ENCODE measurements around the gene MCU.

MCU gene

DNA sequence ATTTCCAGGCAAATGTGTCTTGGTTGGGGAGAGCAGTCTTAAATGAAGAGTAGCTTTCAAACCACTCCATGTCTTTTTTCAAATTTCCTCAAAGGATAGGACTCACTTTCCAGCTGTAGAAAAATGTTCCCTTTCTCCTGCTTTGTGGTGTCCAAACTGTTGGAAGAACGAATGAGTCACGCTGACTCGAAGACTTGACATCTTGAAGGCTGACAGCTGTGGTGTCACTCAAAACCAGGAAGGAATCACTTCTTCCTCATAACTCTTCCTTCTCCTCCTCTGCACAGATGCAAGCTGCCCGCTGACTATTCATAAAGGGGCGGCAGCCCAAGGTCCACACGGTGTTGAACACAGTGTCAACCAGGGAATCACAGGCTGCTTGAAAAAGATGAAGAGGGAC, 243.4 kb downstream of the MCU start:
- DNase-seq (ENCODE audit: low read depth in 1 of 2, low spot score in 1 of 2): no peak

Measured in activated T-helper 1 cell treated with anti-CD3 and anti-CD28 coated beads, Interleukin-2, amount 50 U/mL, for 16 hours (primary cell).